Measurements from ENCODE around the gene SCARB1.

The SCARB1 gene

GRCh38 chr12:124853781-124854636 lies 9.7 kb downstream of the SCARB1 start:
- no peak for TF ChIP-seq CTCF (IDR thresholded peaks at IDR 0.05; ENCODE audit: low read depth, low read length, missing control alignments)
- DNase-seq (ENCODE audit: low read depth): no peak
- no peak overlapping the region for H3K4me3 ChIP-seq (ENCODE audit: low read depth, low read length)

GRCh38 chr12:124852911-124853427 lies 10.7 kb downstream of the SCARB1 start:
- no peak for TF ChIP-seq CTCF (IDR thresholded peaks at IDR 0.05; ENCODE audit: low read depth, low read length, missing control alignments)
- DNase-seq (ENCODE audit: low read depth): no peak
- H3K4me3 ChIP-seq (ENCODE audit: low read depth, low read length): no peak overlapping the region

GRCh38 chr12:124852329-124852831 lies 11.3 kb downstream of the SCARB1 start:
- no peak for DNase-seq (ENCODE audit: low read depth)
- no peak overlapping the region for H3K4me3 ChIP-seq (ENCODE audit: low read depth, low read length)
- TF ChIP-seq CTCF (IDR thresholded peaks at IDR 0.05; ENCODE audit: low read depth, low read length, missing control alignments): no peak

GRCh38 chr12:124851342-124851741 lies 12.3 kb downstream of the SCARB1 start:
- no peak overlapping the region for H3K4me3 ChIP-seq (ENCODE audit: low read depth, low read length)
- no peak for TF ChIP-seq CTCF (IDR thresholded peaks at IDR 0.05; ENCODE audit: low read depth, low read length, missing control alignments)
- DNase-seq (ENCODE audit: low read depth): no peak

- no peak for TF ChIP-seq CTCF (IDR thresholded peaks at IDR 0.05; ENCODE audit: low read depth, low read length, missing control alignments)
- DNase-seq (ENCODE audit: low read depth): no peak
- no peak overlapping the region for H3K4me3 ChIP-seq (ENCODE audit: low read depth, low read length)
Observed at GRCh38 chr12:124849382-124849781, 14.3 kb downstream of the SCARB1 start.

- no peak overlapping the region for H3K4me3 ChIP-seq (ENCODE audit: low read depth, low read length)
- no peak for DNase-seq (ENCODE audit: low read depth)
- TF ChIP-seq CTCF (IDR thresholded peaks at IDR 0.05; ENCODE audit: low read depth, low read length, missing control alignments): no peak
Observed at GRCh38 chr12:124848621-124849380, 14.9 kb downstream of the SCARB1 start.
